K562 (cell line): ENCODE data around the gene ITSN1. TPM values are rescaled to one million over a fixed set of nuclear protein-coding genes. Genes with fewer than 3 reads are reported as not detected.

Source experiments
- ARNT ChIP-seq, 2 experiments: fragments of 450-650 bp; IDR thresholded peaks; 2 replicates each; pipeline ENCODE4 v1.6.1; 2016; ENCODE audit warnings: mild to moderate bottlenecking in 1 of 2
- BACH1 ChIP-seq: fragments of 200-800 bp; sonication (Bioruptor generic); IDR thresholded peaks from 2 replicates; pipeline ENCODE4 v1.6.1; 2016; ENCODE audit warnings: missing genetic modification characterization, missing compliant biosample characterization
- BCL6 ChIP-seq: fragments of 250-450 bp; sonication (Bioruptor Pico); IDR thresholded peaks from 2 replicates; pipeline ENCODE4 v1.4.0; 2020
- BRCA1 ChIP-seq, 2 experiments: fragments of 450-650 bp in 1 of 2; sonication (generic) in 1 of 2; formaldehyde crosslinking in 1 of 2; IDR thresholded peaks; 2 replicates each; pipeline versions ENCODE4 v1.5.0 to v1.6.1; 2017 to 2020; ENCODE audit warnings: mild to moderate bottlenecking in 1 of 2, missing genetic modification reagents in 1 of 2
- ESRRB ChIP-seq: fragments of 250-450 bp; sonication (Bioruptor Pico); IDR thresholded peaks from 2 replicates; pipeline ENCODE4 v1.5.0; 2020; ENCODE audit warnings: mild to moderate bottlenecking, moderate library complexity, borderline replicate concordance
- ETS2 ChIP-seq: IDR thresholded peaks from 2 replicates; pipeline ENCODE4 v1.6.1; 2016; ENCODE audit warnings: borderline replicate concordance, missing genetic modification characterization, mild to moderate bottlenecking, moderate library complexity, missing compliant biosample characterization; ENCODE audit not compliant: poor library complexity, severe bottlenecking
- GMEB1 ChIP-seq: fragments of 250-450 bp; sonication (Bioruptor Pico); IDR thresholded peaks from 2 replicates; pipeline ENCODE4 v1.4.0; 2020; ENCODE audit warnings: mild to moderate bottlenecking
- GTF2B ChIP-seq: IDR thresholded peaks from 2 replicates; pipeline ENCODE4 v1.6.1; 2011; ENCODE audit not compliant: insufficient read length; ENCODE audit errors: extremely low read depth
- JUNB ChIP-seq: fragments of 450-650 bp; formaldehyde crosslinking; conservative IDR thresholded peaks from 2 replicates; pipeline ENCODE4 v1.4.0; 2020; ENCODE audit warnings: mild to moderate bottlenecking
- MAZ ChIP-seq, 2 experiments: fragments of 450-650 bp in 1 of 2; sonication (generic) in 1 of 2; formaldehyde crosslinking; IDR thresholded peaks in 1 of 2; conservative IDR thresholded peaks in 1 of 2; 2 replicates each; pipeline versions ENCODE4 v1.4.0 to v1.5.0; 2020; ENCODE audit warnings: mild to moderate bottlenecking in 1 of 2, missing genetic modification reagents in 1 of 2
- NELFE ChIP-seq: IDR thresholded peaks from 2 replicates; pipeline ENCODE4 v1.6.1; 2011; ENCODE audit warnings: mild to moderate bottlenecking; ENCODE audit not compliant: insufficient read depth, insufficient read length
- OTX1 ChIP-seq: fragments of 450-650 bp; formaldehyde crosslinking; IDR thresholded peaks from 2 replicates; pipeline ENCODE4 v1.4.0; 2022; ENCODE audit warnings: mild to moderate bottlenecking
- POLR3A ChIP-seq: IDR thresholded peaks from 2 replicates; pipeline ENCODE4 v1.6.1; 2011; ENCODE audit warnings: borderline replicate concordance, mild to moderate bottlenecking, moderate library complexity; ENCODE audit not compliant: insufficient read length, insufficient read depth; ENCODE audit errors: extremely low read depth
- RBFOX2 ChIP-seq: fragments of 200-400 bp; formaldehyde crosslinking; IDR thresholded peaks from 2 replicates; pipeline ENCODE4 v1.6.1; 2017; ENCODE audit warnings: low read depth, mild to moderate bottlenecking, low read length, moderate library complexity
- SFPQ ChIP-seq: fragments of 200-400 bp; formaldehyde crosslinking; IDR thresholded peaks from 2 replicates; pipeline ENCODE4 v1.6.1; 2017; ENCODE audit warnings: mild to moderate bottlenecking, low read depth, low read length, moderate library complexity
- SMC3 ChIP-seq: conservative IDR thresholded peaks from 2 replicates; pipeline ENCODE4 v1.6.1; 2011; ENCODE audit warnings: low read depth, low read length, improper control_type of control experiment; ENCODE audit not compliant: insufficient read depth
- SP1 ChIP-seq: sonication (generic); formaldehyde crosslinking; IDR thresholded peaks from 2 replicates; pipeline ENCODE4 v1.8.1; 2022; ENCODE audit warnings: mild to moderate bottlenecking, missing genetic modification reagents
- SRF ChIP-seq, 2 experiments: fragments of 250-450, 450-650 bp in 1 of 2; sonication (Bioruptor Pico) in 1 of 2; sonication (generic) in 1 of 2; formaldehyde crosslinking; IDR thresholded peaks; 2 replicates each; pipeline versions ENCODE4 v1.5.0 to v1.5.1; 2020 to 2022; ENCODE audit warnings: mild to moderate bottlenecking in 1 of 2, missing genetic modification reagents in 1 of 2
- TBP ChIP-seq: optimal IDR thresholded peaks from 2 replicates; pipeline ENCODE3; 2011; ENCODE audit warnings: low read depth, low read length, improper control_type of control experiment
- THRAP3 ChIP-seq: fragments of 450-650 bp; IDR thresholded peaks from 2 replicates; pipeline ENCODE4 v1.6.1; 2016; ENCODE audit warnings: mild to moderate bottlenecking, inconsistent platforms, borderline replicate concordance
- TRIM24 ChIP-seq, 2 experiments: fragments of 450-650 bp; IDR thresholded peaks; 2 replicates each; pipeline ENCODE4 v1.6.1; 2016
- ZNF212 ChIP-seq: fragments of 450-650 bp; formaldehyde crosslinking; IDR thresholded peaks from 2 replicates; pipeline ENCODE4 v1.4.0; 2020; ENCODE audit warnings: mild to moderate bottlenecking
- ZNF263 ChIP-seq: sonication (generic); formaldehyde crosslinking; IDR thresholded peaks from 2 replicates; pipeline ENCODE4 v1.8.0; 2022; ENCODE audit warnings: mild to moderate bottlenecking, missing genetic modification reagents, borderline replicate concordance
- ZNF589 ChIP-seq: fragments of 200-800 bp; sonication (Bioruptor generic); IDR thresholded peaks from 2 replicates; pipeline ENCODE4 v1.6.1; 2016; ENCODE audit warnings: low read depth, missing genetic modification characterization, missing compliant biosample characterization
- polyA plus RNA-seq, 8 experiments: library from polyadenylated mRNA; depleted of rRNA in 4 of 8; stranded (reverse) in 5 of 8; unstranded in 3 of 8; fragments of >200 nt; fragmentation: Nextera tagmentation in 2 of 8; fragmentation: Illumina TruSeq in 1 of 8; extraction: Ambion mirVana in 2 of 8; extraction: Trizol in 1 of 8; gene quantifications; 2 replicates each; pipeline versions ENCODE4 v1.2.1 to v1.2.3, GENCODE V29; 2011 to 2014; ENCODE audit warnings: inconsistent platforms in 1 of 8, missing spikeins in 1 of 8
- total RNA-seq, 7 experiments: library from RNA; depleted of rRNA in 6 of 7; stranded (reverse); fragments of >200 nt in 6 of 7; fragmentation: Illumina TruSeq in 2 of 7; extraction: Trizol in 2 of 7; gene quantifications; 2 replicates each; pipeline versions ENCODE4 v1.2.1 to v1.2.3, GENCODE V29; 2011 to 2021; ENCODE audit warnings: low replicate concordance in 1 of 7

ITSN1 gene
- total and polyA plus RNA-seq, 9 of the 15 experiments (the other 6 are each of a cell fraction or from before 2014, with no cell fraction given) = 1.1 to 12.6 (median 4.8) TPM

GRCh38 chr21:33915368-33916199 is 273.3 kb downstream of the ITSN1 start, which contains the start of gene ATP5PO (continued):
- TF ChIP-seq GTF2B (peak; percentile 68), SMC3 (0 out of 2 replicates have a peak, but pooled peaks have one; percentile 4), POLR3A (no peak), NELFE (no peak), ARNT (IDR thresholded peaks at IDR 0.05) (no peak), ZNF212 (CRISPR knock-in tag) (peak; percentile 61; the same call in 1 of the 2 replicates), JUNB (CRISPR knock-in tag) (no peak), RBFOX2 (peak; percentile 99), BRCA1 (IDR thresholded peaks at IDR 0.05) (no peak), BRCA1 (CRISPR knock-in tag; IDR thresholded peaks at IDR 0.05) (no peak), SRF (CRISPR knock-in tag; IDR thresholded peaks at IDR 0.05) (no peak), MAZ (CRISPR knock-in tag; conservative IDR thresholded peaks at IDR 0.05 in 1 of 2, IDR thresholded peaks at IDR 0.05 in 1 of 2) (peak in 1 of 2 experiments; percentile 57; a peak in 2 of 4 replicates), BCL6 (CRISPR knock-in tag) (no peak), THRAP3 (no peak), ESRRB (no peak), TRIM24 (IDR thresholded peaks at IDR 0.05) (no peak), BACH1 (tag) (no peak), ZNF589 (CRISPR knock-in tag) (peak; percentile 68; the same call in 1 of the 2 replicates), TBP (peak; percentile 92), ZNF263 (CRISPR knock-in tag) (peak; percentile 40; the same call in 1 of the 2 replicates), SFPQ (no peak), ETS2 (tag) (no peak), OTX1 (CRISPR knock-in tag) (peak; percentile 89; the same call in 1 of the 2 replicates), GMEB1 (CRISPR knock-in tag) (peak; percentile 98), SP1 (CRISPR knock-in tag) (peak; percentile 79)
